Globus pallidus (tissue), 1 donor: ENCODE data around the gene ZC3H12A.
A peak's percentile ranks its signal among the peaks of the same experiment; 100 is the strongest.

Source experiments
- DNase-seq: peaks from one replicate; pipeline ENCODE4 v3.0.0-alpha.2; 2015; ENCODE audit warnings: low spot score

The ZC3H12A gene

DNA sequence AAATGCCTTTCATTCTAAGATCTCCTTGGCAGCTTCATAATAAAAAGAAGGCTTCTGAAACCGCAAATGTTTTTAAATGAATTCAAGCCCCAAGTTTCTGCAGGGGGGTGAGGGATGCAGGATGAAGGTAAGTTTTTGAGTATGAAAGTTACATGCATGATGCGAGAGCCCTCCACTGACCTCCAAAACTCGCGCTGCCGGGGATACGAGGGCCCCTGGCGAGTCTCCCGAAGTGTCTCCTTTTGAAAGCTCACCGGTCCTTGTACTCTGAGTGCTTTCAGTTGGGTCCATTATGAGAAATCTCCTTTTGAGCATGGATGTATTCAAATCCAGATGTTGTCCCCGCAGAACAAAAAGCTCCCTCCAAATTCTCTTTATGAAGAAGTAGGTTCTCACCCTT is 18.9 kb upstream of the ZC3H12A start:
- no peak for DNase-seq

DNA sequence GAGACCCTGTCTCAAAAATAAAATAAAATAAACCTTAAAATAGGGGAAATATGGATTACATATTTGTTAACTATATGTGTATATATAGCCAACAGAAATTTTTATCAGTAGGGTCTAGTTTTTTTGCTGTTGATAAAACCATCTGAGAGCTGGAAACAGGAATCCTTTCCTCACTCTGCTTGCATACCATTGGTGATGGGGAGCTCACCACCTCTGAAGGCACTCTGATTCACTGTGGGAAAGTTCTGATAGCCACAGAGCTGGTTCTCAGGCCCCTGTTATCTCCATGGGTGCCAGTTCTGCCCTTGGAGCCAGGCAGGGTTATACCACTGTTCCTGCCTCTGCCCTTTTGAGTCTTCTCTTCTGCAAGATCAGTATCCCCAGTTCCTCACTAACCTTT is 17.8 kb upstream of the ZC3H12A start:
- no peak for DNase-seq

DNA sequence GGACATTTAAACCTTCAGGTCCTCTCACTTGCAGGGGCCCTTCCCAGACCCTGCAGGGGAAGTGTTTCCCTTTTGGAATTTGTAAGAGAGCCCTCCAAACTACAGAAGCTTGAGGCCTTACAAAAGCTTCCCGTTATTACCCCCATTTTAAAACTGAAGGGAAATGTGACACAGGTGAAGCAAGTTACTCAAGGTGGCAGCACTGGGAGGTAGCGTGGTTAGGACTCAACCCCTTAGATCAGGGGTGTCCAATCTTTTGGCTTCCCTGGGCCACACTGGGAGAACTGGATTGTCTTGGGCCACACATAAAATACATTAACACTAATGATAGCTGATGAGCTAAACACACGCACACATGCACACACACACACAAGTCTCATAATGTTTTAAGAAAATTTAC is 15.8 kb upstream of the ZC3H12A start:
- no peak for DNase-seq

DNA sequence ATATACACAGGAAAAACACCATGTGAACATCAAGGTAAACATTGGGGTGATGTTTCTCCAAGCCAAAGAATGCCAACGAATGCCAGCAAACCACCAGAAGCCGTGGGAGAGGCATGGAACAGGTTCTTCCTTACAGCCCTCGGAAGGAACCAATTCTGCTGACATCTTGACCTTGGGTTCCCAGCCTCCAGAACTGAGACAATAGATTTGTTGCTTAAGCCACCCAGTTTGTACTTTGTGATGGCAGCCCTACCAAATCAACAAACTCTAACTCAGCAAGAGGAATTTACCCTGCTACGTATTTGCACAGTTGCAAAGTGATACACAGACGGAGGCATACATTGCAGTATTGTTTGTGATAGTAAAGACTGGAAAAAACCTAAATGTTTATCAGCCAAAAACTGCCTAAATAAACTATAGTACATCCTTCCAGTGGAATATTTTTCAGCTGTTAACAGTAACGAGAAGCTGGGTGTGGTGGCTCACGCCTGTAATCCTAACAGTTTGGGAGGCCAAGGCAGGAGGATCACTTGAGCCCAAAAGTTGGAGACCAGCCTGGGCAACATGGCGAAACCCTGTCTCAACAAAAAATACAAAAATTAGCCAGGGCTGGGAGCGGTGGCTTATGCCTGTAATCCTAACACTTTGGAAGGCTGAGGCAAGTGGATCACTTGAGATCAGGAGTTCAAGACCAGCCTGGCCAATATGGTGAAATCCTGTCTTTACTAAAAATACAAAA is 12.5 kb upstream of the ZC3H12A start:
- no peak for DNase-seq

DNA sequence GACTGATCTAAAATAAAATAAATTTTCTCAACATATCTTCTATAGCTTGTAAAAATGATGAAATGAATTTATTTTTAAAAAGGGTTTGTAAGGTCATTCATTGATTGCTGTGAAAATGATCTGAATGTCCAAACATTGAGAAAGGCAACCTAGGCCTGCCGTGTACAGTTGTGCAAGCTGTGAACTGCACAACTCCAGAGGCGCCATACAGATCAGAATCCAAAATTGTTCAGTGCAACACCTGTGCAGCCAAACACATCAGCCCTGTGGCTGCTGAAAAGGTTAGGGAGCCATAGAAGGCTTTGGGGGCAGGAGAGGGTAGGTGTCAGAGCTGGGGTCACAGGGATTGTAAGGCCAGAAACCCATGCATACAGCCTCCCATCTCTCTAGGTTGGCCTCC is 9.9 kb upstream of the ZC3H12A start:
- DNase-seq: no peak

DNA sequence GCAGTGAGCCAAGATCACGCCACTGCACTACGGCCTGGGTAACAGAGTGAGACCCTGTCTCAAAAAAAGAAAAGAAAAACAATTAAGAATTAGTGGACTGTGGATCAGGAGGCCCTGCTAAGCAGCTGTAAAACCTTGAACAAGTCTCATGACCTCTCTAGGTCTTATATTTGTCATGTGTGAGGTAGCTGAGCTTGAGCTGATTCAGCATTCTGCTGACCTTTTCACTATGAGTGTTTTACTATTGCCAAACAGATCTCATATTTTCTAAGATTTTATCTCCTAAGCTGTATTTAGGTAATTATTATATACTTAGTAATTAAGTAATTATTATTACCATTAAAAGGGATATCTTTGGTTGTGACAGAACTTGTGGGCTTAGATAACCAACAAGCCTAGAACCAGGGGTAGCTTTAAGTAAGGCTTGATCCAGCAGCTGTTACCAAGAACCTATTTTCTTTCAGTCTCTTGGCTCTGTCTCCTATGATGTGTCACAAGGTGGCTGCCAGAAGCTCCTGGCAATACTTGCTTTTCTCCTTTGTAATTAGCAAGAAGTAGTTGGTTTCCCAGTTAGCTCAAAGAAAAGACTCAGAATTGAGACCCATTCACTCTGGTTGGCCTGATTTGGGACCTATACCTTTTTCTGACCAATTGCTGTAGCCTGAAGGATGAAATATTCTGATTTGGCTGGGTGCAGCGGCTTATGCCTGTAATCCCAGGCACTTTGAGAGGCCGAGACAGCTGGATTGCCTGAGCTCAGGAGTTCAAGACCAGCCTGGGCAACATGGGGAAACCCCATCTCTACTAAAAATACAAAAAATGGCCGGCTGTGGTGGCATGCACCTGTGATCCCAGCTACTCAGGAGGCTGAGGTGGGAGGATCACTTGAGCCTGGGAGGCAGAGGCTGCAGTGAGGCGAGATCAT is 8.5 kb upstream of the ZC3H12A start:
- DNase-seq: no peak

DNA sequence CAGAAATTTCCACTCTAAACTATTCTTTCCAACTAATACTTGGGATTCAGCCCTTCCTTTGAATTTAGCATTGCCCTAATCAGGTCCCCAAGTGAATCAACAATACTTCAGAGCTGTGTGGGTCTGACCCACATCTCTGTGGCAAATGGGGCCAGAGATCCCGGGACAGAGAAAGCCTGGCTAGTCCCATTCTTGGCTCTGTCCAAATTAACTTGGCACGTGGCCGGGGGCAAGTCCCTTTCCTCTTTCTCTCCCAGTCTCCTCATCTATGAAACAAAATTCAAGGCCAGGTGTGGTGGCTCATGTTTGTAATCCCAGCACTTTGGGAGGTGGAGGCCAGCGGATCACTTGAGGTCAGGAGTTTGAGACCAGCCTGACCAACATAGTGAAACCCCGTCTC is 6.3 kb upstream of the ZC3H12A start:
- DNase-seq: no peak

DNA sequence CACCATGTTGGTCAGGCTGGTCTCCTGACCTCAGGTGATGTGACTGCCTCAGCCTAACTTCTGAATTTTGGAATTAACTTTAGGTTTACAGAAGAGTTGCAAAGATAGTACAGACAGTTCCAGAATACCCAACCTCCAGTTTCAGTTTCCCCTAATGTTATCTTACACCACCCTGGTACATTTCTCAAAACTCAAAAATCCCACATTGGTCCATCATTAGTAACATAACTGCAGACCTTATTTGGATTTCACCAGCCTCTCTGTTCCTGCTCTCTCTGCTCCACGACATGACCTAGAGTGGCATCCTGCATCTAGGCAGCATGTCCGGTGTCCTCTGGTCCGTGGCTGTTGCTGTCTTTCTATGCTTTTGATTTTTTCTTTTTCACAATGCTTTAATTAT is 5.0 kb upstream of the ZC3H12A start:
- no peak for DNase-seq

DNA sequence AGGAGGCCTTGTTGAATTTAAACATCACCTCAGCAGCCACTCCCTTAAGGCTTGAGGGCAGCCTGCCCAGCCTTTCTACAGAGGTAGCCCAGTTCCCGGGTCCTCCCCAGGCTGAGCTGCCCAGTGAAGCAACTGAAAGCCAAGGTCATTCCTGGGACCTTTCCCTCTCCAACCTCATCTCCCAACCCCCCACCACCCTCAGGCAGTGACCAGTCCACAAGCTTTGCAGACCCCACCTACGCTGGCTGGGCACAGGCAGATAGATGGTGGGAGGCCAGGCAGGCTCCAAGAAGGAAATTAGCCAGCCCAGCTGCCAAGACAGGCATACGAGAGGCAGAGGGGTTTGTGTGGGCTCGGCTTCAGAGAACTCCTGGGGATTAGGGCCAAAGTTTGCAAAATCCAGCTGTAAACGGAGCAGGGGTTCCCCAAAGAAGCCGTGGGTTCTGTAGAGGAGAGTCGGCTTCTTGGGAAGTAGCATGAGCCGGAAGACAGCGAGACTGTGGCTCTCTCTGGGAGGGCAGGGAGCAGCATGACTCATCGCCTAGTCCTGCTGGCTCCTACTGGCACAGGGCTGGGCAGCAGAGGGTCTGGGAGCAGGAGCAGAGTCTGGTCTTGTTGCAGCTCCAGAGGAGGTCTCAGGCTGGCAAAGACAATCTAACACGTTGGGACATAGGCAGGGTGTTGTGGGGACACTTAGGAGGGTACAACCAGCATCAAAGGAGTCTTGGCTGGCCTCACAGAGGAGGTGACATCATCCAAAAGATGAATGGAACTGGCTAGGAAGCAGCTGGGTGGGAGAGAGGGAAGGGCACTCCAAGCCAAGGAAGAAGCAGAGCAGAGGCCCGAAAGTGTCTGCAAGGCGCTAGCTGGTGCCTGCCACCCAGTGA is 2.8 kb upstream of the ZC3H12A start:
- peak; percentile 85 for DNase-seq

DNA sequence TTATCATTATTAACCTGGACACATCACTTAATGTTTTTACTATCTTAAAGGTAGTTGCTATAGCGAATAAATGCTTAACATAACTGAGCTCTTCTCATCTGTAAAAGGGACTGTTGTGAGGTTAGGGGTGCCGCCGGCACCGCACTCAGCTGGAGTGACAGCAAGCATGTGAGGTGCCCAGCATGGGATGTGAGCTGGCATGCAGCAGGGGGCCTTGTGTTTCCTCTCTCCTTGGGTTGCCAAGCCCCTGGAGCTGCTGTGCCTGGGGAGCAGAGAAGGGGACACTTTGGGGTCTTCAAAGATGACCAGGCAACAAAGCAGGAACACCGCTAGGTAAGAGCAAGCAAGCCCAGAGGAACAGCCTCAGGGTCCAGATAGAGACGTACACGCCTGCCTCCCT is 2.1 kb upstream of the ZC3H12A start:
- peak; percentile 50 for DNase-seq

DNA sequence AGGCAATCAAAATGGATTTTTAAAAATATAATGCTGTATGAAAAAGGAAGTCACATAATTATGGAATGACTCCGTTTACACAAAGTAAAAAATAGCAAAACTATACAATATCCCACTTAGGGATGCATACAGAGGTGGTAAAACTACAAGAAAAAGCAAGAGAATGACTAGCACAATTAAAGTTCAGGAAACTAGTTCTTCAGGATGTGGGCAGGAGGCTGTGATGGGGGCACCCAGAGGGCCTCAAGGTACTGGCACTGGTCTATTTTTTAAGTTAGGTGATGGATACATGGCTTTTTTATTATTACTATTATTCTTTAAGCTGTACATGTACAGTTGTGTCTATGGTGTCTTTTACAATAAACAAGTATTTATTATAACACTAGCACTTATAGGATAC is 1.4 kb upstream of the ZC3H12A start:
- DNase-seq: no peak

DNA sequence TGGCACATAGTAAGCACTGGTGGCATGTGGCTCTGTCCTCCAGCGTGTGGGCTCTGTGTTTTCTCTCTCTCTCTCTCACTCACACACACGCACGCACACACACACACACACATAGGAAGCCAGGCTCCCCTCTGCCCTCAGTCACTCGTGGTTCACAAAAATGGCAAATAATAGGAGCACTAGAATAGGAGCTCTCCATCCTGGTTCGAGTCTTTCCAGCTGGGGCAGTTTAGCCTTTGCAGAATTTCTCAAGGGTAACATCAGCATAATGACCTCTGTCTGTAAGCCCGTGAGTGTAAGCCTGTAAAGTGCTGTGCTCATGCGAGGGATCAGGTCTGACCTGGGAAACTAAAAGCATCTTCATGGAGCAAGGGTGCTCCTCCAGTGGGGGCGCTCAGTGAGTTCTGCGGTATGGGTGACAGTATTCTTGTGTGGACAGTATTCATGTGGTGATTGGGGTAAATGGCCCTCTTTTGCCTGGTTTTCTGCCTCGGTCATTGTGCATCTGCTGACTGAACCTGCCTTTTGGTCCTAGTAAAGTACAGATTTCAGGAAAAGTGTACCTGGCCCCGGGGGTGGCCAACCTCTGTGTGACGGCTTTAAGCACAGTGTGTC is 842 bp upstream of the ZC3H12A start:
- peak; percentile 33 for DNase-seq

DNA sequence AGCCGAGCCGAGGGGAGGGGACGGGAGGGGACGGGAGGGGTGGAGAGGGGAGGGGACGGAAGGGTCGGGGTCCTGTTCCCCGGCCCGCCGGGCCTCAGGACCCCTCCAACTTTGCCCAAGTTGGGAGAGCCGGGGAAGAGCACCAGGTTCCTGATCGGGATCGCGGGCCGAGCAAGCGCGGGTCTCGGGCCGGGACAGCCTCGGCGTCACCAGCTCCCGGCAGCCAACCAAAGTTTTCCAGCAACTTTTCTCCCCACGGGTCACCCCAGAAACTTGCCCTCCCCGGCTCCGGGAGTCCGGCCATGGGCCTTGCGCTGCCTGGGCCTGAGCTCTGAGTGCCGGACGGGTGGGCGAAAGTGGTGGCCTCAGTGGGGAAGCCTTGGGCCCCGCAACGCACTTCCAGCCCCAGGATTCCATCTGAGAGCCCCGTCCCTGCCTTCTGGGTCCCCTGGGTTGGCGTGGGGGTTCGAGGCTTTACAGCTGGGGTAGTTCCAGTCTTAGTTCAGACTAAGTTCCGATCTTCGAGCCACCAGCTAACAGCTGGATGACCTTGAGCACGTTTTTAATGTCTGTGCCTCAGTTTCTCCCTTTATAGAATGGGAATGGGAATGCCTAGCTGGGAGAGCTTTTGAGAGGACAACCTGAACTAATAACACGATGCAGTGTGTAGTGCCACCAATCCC is 458 bp downstream of the ZC3H12A start:
- DNase-seq: no peak

DNA sequence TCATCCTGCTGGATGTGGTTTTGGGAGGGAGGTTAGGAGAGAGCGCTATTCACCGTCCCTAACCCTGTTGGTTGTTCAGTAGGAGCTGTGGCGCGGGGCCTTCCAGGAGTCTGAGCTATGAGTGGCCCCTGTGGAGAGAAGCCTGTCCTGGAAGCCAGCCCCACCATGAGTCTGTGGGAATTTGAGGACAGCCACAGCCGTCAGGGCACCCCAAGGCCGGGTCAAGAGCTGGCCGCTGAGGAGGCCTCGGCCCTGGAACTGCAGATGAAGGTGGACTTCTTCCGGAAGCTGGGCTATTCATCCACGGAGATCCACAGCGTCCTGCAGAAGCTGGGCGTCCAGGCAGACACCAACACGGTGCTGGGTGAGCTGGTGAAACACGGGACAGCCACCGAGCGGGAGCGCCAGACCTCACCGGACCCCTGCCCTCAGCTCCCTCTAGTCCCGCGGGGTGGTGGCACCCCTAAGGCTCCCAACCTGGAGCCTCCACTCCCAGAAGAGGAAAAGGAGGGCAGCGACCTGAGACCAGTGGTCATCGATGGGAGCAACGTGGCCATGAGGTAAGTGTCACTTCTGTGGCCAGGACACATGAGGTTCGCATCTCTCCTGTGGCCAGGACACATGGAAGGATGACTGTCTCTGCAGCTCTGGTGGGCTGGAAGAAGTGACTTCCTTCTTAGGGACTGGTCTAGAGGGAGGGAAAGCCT is 1.2 kb downstream of the ZC3H12A start:
- DNase-seq: no peak

DNA sequence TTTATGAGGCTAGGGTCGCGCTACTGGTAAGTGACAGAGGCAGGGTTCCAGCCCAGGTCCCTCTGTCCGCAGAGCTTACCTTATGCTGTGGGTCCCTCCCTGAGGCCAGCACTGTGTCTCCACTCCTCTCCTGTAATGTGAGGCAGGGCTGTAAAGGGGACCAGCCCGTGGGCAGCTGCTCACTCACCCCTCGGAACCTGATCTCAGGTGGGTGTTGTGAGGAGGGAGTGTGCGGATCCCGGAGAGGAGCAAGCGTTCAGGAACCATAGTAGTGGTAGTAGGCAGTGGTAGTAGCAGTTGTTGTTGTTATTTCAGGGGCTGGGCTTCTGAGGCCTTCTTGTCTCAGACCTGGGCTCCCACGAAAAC is 1.7 kb downstream of the ZC3H12A start:
- no peak for DNase-seq

DNA sequence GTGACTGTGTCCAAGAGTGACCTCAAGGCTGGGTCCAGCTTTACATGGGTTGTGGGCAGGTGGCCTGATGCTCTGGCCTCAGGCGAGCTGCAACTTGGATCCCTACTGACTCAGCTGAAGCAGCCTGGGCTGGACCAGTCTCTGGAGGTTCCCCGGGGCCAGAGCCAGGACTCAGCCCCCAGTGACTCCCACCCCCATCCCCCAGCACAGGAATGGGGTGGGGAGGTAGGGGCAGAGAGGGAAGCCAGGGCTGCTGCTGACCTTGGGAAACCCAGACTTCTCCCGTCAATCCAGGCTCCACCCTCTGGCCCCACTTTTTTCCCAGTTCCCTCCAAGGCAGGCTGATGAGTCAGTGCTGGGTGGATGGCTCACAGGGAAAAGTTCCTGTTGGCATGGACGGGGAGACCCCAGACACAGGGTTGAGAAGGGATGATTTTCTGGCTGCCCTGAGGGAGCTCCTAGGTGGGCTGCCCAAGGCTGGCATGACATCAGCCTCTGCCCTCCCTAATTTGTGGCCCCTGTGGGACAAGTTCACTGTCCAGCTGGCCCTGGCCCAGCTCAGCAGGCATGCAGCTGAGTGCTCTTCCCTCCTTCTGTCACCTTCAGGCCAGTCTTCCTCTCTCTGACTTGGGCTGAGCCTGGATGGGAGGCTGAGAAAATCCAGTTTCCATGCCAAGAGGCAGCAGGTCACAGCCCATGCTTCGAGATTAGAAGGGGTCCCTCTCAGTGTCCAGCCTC is 2.2 kb downstream of the ZC3H12A start:
- DNase-seq: peak; percentile 24

DNA sequence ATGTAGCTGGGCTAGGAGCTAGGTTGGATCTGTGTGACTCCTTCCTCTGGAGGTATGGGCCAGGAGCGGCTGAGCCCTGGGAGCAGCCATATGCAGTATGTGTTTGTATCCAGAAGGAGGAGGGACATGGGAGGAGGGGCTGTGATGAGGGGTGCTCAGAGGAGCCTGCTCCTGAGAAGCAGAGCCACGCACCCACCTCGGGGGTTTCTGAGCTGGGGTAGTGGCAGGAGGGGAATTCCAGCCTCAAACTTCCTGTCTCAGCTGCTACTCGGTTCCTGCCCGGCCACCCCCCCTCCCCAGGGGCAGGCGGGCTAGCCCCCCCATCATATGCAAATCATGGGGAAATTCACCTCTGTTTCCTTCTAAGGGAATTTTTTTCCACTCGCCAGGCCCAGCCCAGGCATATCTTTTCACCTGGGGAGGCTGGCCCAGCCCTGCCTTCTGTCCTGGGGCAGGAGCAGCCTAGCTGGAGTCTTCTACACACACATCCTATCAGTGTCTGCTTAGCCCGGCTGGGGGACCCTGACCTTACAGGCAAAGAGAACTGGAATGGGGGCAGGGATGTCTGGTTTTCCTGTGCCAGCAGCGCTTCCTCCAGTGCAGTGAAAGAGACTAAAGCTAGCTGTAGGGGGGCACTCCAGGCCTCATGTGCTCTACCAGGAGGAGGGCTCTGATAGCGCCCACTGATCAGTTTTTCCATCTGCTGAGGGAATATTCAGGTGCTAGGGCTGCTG is 3.0 kb downstream of the ZC3H12A start:
- DNase-seq: no peak

DNA sequence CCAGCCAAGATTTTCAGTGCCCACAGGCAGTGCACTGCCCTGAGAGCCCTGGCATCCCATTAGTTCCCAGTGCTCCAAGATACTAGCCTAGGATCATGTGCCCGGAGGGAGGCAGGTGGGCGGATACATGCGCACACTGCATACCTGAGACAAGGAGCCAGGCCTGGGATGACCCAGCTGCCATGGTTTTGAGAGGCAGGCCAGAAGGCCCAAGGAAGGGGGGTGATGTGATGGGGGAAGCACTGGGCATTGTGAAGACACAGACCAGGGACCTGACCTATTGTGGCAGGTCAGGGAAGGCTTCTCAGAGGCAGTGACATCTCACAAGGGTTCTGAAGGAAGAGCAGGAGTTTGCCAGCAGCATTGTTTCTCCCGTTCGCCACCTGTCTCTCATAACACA is 3.6 kb downstream of the ZC3H12A start:
- no peak for DNase-seq

DNA sequence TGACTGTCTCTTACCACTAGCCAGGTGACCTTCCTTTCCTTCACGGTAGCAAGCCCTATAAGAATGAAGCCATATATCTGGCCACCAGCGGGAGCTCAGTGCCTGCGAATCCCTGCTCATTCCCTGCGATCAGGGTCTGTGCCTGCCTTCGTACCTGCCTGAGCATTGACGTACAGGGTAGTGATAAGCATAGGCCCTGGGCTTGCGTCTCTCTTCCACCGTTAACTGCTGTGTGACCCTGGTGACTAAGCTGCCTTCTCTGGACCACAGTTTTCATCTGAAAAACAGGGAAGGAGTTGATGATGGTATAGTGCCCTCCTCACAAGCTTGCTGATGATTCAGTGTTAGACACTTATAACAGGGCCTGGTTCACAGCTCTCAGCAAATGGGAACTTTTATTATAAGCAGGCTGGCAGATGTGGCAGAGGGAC is 4.1 kb downstream of the ZC3H12A start:
- DNase-seq: no peak
